ENCODE results near the gene HNRNPH2.

DNA sequence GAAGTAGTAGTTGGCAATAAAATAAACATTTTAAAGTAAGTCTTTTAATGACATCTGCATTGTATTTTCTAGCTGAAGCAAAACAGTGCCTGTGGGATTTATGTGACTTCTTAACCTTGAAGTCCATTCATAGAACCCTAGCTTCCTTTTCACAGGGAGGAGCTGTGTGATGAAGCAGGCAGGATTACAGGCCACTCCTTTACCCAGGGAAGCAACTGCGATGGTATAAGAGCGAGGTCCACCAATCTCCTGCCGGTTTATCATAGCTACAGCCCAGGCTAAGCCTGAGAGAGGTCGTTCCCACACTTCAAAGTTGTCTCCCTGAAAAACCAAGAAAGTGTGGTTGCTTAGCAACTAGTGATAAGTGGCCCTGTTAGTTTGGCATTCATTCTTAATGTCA, 10.2 kb upstream of the HNRNPH2 start:
- TF ChIP-seq, protein P1, sequence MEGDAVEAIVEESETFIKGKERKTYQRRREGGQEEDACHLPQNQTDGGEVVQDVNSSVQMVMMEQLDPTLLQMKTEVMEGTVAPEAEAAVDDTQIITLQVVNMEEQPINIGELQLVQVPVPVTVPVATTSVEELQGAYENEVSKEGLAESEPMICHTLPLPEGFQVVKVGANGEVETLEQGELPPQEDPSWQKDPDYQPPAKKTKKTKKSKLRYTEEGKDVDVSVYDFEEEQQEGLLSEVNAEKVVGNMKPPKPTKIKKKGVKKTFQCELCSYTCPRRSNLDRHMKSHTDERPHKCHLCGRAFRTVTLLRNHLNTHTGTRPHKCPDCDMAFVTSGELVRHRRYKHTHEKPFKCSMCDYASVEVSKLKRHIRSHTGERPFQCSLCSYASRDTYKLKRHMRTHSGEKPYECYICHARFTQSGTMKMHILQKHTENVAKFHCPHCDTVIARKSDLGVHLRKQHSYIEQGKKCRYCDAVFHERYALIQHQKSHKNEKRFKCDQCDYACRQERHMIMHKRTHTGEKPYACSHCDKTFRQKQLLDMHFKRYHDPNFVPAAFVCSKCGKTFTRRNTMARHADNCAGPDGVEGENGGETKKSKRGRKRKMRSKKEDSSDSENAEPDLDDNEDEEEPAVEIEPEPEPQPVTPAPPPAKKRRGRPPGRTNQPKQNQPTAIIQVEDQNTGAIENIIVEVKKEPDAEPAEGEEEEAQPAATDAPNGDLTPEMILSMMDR (IDR thresholded peaks at IDR 0.05) = no peak
- TF ChIP-seq EP300 (IDR thresholded peaks at IDR 0.05) = no peak
